UCSD-AML1 (cell line): ENCODE measurements around the gene DDX42.
A peak's percentile ranks its signal among the peaks of the same experiment; 100 is the strongest.

Experiments
- DNase-seq: peaks from one replicate; lab custom pipeline; 2025; ENCODE audit not compliant: unreplicated experiment; lab: John Stamatoyannopoulos, UW

DDX42 gene

DNA sequence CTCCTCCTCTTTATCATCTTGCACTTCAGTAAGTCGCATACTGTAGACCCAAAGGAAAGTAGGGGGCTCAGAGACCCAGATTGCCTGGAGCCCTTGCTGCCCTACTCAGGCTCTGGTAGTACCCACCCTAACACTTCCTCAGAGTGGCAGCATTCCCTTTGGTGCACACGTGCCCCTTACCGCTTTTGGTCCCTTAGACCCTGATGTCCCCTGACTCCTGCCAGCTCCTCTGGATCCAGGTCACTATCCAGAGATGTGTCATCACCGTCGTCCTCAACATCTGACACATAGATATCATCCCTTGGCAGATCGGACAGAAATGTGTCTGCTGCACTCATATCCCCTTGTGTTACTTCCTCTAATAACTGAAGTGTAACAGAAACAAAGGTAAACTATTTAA, 47.8 kb downstream of the DDX42 start:
- DNase-seq: no peak

GRCh38 chr17:63822537-63822936, 48.6 kb downstream of the DDX42 start:
- no peak for DNase-seq

DNA sequence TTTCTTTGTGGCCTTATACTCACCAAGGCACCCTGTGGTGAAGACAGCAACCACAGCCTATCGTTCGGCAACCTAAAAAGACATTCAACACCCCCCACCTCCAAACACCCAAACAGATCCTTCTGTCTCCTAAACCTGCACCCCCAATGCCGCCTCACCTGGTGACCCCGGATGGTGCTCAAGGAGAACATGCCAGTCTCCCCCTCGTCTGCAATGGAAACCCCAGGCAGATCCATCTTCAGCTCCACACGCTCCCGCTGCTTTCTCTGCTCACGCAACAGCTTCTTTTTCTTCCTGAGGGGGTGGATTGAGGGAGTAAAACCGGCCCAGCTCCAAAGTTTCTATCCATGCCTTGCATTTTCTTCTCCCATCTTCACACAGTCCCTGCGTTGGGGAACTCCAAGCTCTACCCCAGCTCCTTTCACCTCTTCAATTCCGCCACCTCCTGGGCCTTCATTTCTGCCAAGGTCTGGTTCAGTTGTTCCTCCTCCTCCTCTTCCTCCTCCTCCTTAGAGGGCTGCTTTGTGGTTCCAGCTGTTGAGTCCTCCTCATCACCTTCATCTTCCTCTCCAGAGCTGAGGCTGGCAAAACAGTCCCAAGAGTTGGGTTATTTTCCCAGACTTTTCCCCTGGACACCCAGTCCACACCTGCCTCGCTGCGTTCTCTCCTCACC, 49.8 kb downstream of the DDX42 start:
- DNase-seq: no peak

DNA sequence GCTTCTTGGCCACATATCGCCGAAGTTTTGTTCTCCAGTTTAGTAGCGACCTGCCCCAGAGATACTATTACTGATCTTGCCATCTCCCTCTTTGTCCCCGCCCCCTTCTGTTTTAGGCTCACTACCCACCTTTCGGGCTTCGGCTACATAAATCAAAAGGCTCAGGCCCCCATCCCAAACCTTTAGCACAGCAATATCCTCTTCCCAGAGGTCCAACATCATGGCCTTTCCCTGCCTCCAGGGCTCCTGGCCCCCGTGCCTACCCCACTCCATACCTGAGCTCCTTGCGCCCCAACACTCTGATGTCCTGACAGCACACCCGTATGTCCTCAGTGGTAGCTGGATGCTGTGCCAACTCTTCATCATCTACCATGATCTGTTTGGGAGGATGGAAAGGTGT, 50.4 kb downstream of the DDX42 start:
- no peak for DNase-seq

DNA sequence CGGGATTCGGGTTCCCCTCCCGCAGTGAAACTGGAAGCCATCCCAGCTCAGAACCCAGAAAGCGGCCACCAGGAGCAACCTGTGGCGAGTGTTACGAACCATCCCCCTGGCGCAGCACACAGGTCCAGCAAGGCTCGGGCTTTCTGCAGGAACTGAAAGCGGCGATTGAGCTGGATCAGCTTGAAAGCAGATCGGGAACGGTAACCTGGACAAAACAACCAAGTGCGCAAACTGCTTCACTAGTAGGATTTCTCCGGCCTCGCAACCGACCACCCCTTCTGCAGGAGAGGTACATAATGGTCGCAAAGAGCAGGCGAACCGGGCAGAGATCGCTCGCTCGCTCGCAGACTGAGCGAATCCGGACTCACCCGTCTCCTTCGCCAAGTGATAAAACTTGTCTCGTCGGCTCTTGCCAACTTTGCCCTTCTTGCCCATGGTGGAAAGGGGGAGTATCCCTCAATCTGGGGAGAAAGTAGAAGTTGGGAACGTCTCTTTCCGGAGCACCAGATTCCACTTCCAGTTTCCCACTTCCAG, 52.6 kb downstream of the DDX42 start:
- no peak for DNase-seq

- DNase-seq: peak; percentile 93
Observed at GRCh38 chr17:63827002-63827800, 53.2 kb downstream of the DDX42 start, which contains the start of the genes FTSJ3 and PSMC5. TSS of gene FTSJ3 (minus strand) at chr17:63827663. CDS start at chr17:63826902, 761 bp downstream. TSS of gene PSMC5 (plus strand) at chr17:63827431. CDS start at chr17:63827491, 60 bp downstream.

- no peak for DNase-seq
Observed at GRCh38 chr17:63827801-63828221, 53.8 kb downstream of the DDX42 start.

GRCh38 chr17:63828936-63829335, 55.0 kb downstream of the DDX42 start:
- DNase-seq: no peak

GRCh38 chr17:63830278-63830677, 56.3 kb downstream of the DDX42 start:
- no peak for DNase-seq

GRCh38 chr17:63830904-63831491, 57.0 kb downstream of the DDX42 start:
- no peak for DNase-seq

GRCh38 chr17:63831505-63831904, 57.5 kb downstream of the DDX42 start:
- no peak for DNase-seq

GRCh38 chr17:63832014-63832413, 58.0 kb downstream of the DDX42 start:
- no peak for DNase-seq

- DNase-seq: no peak
Observed at GRCh38 chr17:63832455-63832854, 58.5 kb downstream of the DDX42 start.

GRCh38 chr17:63833026-63833740, 59.2 kb downstream of the DDX42 start:
- DNase-seq: no peak

DNA sequence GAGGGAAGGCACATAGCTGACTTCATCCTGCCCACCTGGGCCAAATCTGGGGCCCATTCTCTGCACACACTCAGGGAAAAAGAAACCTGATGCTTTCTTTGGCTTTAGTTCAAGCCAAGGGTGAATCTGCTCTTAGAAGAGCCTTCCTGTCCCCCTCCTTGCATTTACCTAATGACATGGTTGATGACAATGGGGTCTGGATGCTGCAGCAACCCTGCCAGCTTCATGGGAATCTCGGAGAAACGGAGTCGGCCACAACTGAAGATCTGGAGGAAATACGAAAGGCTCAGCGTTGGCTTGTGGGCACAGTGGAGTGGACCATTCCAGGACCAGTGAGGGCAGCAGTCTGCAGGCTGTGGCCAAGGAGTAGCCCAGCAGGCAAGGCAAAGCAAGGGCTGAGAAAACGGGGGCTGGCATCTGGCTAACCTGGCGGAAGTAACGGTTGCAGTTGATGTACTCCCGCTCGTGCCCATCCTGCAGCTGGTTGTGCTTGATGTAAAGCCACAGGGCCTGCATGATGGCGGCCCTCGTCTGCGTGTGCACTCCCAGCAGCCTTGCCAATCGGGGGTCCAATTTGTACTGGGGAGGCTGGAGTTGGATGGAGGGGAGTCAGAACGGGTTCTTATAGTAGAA, 59.9 kb downstream of the DDX42 start:
- DNase-seq: no peak

- DNase-seq: peak; percentile 72
Observed at GRCh38 chr17:63834431-63835166, 60.6 kb downstream of the DDX42 start.

DNA sequence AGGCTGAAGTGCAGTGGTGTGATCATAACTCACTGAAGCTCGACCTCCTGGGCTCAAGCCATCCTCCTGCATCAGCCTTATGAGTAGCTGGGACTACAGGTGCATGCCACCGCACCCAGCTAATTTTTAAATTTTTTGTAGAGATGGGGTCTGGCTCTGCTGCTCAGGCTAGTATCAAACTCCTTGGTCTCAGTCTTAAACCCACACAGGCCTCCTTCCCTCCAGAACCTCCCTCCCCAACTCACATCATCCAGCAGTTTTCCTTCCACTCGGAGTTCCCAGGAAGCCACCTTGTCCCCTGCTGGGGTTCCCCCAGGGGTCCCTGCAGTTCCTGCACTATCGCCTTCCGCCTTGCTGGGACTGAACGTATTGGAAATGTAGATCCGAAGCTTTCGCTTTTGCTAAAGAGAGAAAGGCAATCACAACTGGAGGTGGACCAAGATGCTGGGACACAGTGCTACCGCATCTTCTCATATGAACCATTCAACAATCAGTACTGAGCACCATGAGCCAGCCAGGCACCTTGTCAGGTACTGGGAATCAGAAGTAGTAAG, 61.3 kb downstream of the DDX42 start:
- DNase-seq: no peak

GRCh38 chr17:63836811-63837210, 62.8 kb downstream of the DDX42 start:
- DNase-seq: no peak

DNA sequence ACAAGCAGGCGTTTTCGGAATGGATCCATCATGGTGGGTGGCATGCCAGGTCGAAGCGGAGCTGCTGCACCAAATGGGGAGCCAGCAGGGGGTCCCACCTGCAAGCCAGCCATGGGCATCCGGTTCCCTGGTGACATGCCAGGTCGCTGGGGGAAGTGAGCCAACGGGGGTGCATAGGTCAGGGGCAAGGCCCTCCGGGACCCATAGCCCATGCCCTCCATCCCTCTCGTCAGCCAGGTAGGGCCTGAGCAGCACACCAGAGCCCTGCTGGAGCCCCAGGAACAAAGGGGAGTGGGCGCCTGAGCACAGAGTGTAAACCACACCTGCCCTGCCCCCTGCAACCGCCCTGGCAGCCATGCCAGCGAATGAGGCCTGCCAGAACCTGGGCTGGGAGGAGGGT, 63.5 kb downstream of the DDX42 start:
- no peak for DNase-seq
